GM19099 (cell line): ENCODE measurements around the gene ADGRG1.

Experiments used
- POLR2A ChIP-seq: IDR thresholded peaks from 3 replicates; pipeline ENCODE4 v1.6.1; 2011; ENCODE audit warnings: low read depth; ENCODE audit not compliant: insufficient read length; ENCODE audit errors: extremely low read depth

Gene ADGRG1

DNA sequence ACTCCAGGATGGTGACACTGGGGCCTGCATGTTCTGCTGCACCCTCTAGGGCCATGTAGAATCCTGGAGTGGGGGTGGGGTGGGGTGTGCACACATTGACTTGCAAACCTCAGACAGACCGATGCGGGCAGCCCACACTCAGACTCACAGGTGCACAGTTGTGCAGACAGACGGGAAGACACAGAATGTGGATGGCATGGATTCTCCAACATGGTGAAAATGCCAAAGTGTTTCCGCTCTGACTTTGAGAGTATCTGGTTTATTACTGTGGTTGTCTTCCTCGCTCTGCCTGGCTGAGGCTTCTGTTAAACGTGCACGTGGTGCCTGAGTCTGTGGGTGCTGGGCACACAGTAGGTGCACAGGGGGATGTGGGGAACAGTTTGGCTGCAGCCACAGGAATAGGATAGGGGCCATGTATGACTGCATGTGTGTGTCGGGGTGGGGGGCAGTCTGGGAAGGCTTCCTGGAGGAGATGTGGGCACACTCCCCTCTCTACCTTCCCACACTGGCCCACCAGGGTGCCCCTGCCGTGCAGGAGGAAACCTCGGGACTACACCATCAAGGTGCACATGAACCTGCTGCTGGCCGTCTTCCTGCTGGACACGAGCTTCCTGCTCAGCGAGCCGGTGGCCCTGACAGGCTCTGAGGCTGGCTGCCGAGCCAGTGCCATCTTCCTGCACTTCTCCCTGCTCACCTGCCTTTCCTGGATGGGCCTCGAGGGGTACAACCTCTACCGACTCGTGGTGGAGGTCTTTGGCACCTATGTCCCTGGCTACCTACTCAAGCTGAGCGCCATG is 30.6 kb downstream of the ADGRG1 start:
- TF ChIP-seq POLR2A, result no peak

DNA sequence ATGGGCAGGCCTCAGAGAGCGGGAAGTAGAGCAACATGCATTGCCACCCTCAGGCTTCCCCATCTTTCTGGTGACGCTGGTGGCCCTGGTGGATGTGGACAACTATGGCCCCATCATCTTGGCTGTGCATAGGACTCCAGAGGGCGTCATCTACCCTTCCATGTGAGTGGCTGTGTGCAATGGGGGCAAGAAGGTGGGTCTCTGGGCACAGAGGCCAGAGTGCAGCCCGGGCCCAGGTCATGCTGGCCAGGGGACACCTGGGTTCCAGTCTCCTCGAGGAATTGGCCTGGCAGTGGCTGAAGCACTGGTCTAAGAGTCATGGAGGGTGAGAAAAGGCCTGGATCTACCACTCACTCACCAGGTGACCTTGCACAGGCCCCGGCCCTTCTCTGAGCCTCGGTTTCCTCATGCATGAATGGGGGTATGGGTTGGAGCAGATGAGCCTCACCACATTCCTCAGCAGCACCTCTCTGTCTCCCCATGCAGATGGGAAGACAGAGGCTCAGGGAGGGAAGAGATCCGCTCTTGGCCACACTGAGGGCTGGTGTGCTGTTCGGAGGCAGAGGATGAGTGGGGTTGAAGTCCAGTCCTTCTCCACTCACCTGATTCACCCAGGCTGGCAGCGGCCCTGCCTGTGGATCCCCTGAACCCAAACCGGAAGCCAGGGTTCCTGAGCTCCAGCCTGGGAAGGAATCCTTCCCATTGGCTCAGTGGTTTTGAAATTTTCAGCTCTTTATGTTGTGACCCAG is 32.5 kb downstream of the ADGRG1 start:
- no peak for TF ChIP-seq POLR2A

- no peak for TF ChIP-seq POLR2A
Measured at GRCh38 chr16:57661510-57661909, 33.1 kb downstream of the ADGRG1 start.

DNA sequence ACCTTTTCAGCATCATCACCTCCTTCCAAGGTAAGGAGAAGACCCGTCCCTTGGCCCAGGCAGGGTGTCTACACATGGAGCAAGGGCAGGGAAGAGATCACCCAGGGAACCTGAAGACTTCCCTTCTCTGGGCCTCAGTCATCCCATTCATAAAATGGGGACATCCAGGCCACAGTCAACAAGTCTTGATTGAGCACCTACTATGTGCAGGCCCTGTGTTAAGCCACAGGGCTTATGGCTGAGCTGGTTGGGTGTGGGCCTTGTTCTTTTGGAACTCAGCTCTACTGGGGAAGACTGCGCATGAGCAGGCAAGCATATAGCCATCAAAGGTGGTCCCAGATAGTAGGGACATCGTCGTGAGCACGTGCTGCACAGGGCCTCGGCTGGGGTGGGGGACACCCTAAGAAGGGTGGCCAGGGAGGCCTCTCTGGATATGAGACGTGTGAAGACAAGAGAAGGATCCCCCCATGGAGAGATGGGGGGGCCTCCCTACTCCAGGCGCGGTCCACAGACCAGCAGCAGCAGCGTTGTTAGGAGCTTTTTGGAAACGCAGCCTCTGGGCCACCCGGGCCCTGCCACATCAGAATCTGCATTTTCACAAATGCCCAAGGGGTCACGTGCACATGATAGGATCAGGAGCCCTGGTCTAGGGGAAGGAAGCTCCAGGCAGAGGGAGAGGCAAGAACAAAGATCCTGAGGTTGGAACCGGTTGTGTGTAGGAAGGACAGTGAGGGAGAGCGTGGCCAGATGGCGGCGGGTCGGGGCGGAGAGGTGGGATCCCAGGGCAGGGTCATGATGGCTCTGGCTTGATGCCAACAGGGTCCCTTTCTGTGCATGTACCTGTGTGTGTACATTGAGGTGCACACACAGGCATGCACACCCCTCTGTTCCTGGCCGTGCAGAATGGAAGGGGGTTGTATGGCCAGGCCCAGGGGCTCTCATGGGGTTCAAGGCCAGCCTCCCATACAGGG is 33.8 kb downstream of the ADGRG1 start:
- no peak for TF ChIP-seq POLR2A

DNA sequence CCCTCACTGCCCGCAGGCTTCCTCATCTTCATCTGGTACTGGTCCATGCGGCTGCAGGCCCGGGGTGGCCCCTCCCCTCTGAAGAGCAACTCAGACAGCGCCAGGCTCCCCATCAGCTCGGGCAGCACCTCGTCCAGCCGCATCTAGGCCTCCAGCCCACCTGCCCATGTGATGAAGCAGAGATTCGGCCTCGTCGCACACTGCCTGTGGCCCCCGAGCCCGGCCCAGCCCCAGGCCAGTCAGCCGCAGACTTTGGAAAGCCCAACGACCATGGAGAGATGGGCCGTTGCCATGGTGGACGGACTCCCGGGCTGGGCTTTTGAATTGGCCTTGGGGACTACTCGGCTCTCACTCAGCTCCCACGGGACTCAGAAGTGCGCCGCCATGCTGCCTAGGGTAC is 35.0 kb downstream of the ADGRG1 start:
- TF ChIP-seq POLR2A, result no peak

DNA sequence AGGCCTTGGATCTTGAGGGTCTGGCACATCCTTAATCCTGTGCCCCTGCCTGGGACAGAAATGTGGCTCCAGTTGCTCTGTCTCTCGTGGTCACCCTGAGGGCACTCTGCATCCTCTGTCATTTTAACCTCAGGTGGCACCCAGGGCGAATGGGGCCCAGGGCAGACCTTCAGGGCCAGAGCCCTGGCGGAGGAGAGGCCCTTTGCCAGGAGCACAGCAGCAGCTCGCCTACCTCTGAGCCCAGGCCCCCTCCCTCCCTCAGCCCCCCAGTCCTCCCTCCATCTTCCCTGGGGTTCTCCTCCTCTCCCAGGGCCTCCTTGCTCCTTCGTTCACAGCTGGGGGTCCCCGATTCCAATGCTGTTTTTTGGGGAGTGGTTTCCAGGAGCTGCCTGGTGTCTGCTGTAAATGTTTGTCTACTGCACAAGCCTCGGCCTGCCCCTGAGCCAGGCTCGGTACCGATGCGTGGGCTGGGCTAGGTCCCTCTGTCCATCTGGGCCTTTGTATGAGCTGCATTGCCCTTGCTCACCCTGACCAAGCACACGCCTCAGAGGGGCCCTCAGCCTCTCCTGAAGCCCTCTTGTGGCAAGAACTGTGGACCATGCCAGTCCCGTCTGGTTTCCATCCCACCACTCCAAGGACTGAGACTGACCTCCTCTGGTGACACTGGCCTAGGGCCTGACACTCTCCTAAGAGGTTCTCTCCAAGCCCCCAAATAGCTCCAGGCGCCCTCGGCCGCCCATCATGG is 35.7 kb downstream of the ADGRG1 start:
- no peak for TF ChIP-seq POLR2A

DNA sequence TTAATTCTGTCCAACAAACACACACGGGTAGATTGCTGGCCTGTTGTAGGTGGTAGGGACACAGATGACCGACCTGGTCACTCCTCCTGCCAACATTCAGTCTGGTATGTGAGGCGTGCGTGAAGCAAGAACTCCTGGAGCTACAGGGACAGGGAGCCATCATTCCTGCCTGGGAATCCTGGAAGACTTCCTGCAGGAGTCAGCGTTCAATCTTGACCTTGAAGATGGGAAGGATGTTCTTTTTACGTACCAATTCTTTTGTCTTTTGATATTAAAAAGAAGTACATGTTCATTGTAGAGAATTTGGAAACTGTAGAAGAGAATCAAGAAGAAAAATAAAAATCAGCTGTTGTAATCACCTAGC is 36.2 kb downstream of the ADGRG1 start:
- TF ChIP-seq POLR2A, result no peak

DNA sequence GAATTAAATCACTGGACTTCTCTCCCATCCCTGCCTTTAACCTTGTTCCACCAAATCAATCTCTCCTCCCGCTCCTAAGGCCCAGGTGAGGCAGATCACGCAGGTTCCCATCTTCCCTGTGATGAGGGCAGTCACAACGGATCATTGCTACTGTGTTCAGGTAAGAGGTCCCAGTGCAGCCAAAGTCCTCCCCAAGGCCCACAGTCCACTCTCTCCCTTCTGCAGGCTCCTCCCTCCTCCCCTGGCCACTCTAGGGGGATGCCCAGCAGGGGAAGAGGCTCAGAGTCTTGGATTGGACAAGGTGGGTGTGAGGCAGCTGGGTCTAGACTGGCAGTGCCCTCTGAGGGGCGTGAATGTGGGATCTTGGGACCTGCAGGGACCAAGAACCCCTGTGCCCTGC is 37.1 kb downstream of the ADGRG1 start:
- no peak for TF ChIP-seq POLR2A

DNA sequence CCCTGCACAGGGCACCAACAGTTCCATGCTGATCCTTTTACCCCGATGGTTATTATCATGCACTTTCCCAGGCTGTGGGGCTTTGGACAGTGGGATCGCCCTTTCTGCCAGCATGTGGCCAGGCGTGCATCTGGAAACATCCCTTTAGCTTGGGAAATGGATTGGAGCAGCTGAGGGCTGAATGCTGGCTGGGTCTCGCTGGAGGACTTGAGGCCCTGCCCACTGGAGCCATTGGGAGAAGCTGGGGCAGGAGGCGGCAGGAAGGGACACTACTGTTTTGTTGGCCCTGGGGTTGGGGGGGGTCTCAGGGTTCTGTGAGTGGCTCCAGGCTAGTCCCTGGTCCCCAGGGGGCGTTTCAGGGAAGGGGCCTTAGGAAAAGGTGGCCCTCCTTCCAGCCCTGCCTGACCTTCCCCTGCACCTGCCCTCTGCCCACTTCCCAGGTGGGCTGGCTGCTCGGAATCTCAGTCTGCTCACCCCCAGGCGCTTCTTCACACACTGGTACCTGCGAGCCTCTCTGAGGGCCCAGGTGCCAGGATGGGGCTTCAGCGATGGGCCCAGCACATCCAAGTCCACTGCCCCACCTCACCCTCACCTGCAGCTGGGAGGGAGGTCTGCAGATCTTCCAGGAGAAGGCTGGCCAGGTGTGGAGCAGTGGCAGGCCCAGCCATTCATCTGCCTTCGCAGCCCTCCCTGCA is 38.1 kb downstream of the ADGRG1 start:
- TF ChIP-seq POLR2A, result no peak

- no peak for TF ChIP-seq POLR2A
Measured at GRCh38 chr16:57667048-57667525, 38.7 kb downstream of the ADGRG1 start.

- TF ChIP-seq POLR2A, result no peak
Measured at GRCh38 chr16:57667526-57668262, 39.3 kb downstream of the ADGRG1 start.

- TF ChIP-seq POLR2A, result no peak
Measured at GRCh38 chr16:57668263-57668571, 39.8 kb downstream of the ADGRG1 start, which contains the start of gene ADGRG3. Gene ADGRG3 (plus strand): TSS chr16:57668306. CDS start chr16:57668348, 42 bp downstream.
